HG02973 (cell line): ENCODE measurements around the gene WWC2.

Experiments
- ATAC-seq: cut with Tn5 transposase; IDR thresholded peaks from one replicate; pipeline ENCODE4 v1.9.1; 2021; ENCODE audit warnings: moderate library complexity; ENCODE audit not compliant: unreplicated experiment

The WWC2 gene

GRCh38 chr4:183253451-183253850 is 154.4 kb downstream of the WWC2 start:
- no peak for ATAC-seq

GRCh38 chr4:183254162-183254561 is 155.1 kb downstream of the WWC2 start:
- no peak for ATAC-seq

- ATAC-seq = no peak
Observed at GRCh38 chr4:183255487-183255886, 156.4 kb downstream of the WWC2 start.

GRCh38 chr4:183256343-183256742 is 157.3 kb downstream of the WWC2 start:
- no peak for ATAC-seq

- ATAC-seq = no peak
Observed at GRCh38 chr4:183256756-183257385, 157.8 kb downstream of the WWC2 start.

- ATAC-seq = no peak
Observed at GRCh38 chr4:183257808-183258207, 158.8 kb downstream of the WWC2 start.

GRCh38 chr4:183260491-183261151 is 161.6 kb downstream of the WWC2 start:
- no peak for ATAC-seq

GRCh38 chr4:183261953-183262775 is 163.1 kb downstream of the WWC2 start:
- ATAC-seq = peak; percentile 96

GRCh38 chr4:183262776-183263100 is 163.7 kb downstream of the WWC2 start:
- no peak for ATAC-seq

GRCh38 chr4:183263787-183264386 is 164.8 kb downstream of the WWC2 start:
- ATAC-seq = no peak

GRCh38 chr4:183264614-183265013 is 165.6 kb downstream of the WWC2 start:
- no peak for ATAC-seq

- ATAC-seq = no peak
Observed at GRCh38 chr4:183266371-183266770, 167.3 kb downstream of the WWC2 start.

- no peak for ATAC-seq
Observed at GRCh38 chr4:183268556-183268955, 169.5 kb downstream of the WWC2 start.

- ATAC-seq = no peak
Observed at GRCh38 chr4:183272384-183272783, 173.3 kb downstream of the WWC2 start.

GRCh38 chr4:183276106-183276505 is 177.0 kb downstream of the WWC2 start:
- no peak for ATAC-seq

GRCh38 chr4:183284258-183284785 is 185.3 kb downstream of the WWC2 start:
- no peak for ATAC-seq

- no peak for ATAC-seq
Observed at GRCh38 chr4:183284965-183285364, 185.9 kb downstream of the WWC2 start.

GRCh38 chr4:183285886-183286285 is 186.8 kb downstream of the WWC2 start:
- no peak for ATAC-seq

- ATAC-seq = peak; percentile 18
Observed at GRCh38 chr4:183286590-183287308, 187.7 kb downstream of the WWC2 start.

- peak; percentile 71 for ATAC-seq
Observed at GRCh38 chr4:183287309-183287659, 188.2 kb downstream of the WWC2 start.

- peak; percentile 72 for ATAC-seq
Observed at GRCh38 chr4:183287677-183288076, 188.6 kb downstream of the WWC2 start.
